ENCODE measurements around the gene CCDC88C.

CCDC88C gene

GRCh38 chr14:91309756-91310280 lies 107.8 kb downstream of the CCDC88C start:
- DNase-seq (ENCODE audit: low spot score), result no peak

GRCh38 chr14:91308337-91308736 lies 109.3 kb downstream of the CCDC88C start:
- no peak for DNase-seq (ENCODE audit: low spot score)

- no peak for DNase-seq (ENCODE audit: low spot score)
Measured at GRCh38 chr14:91307652-91308051, 110.0 kb downstream of the CCDC88C start.

GRCh38 chr14:91307046-91307445 lies 110.6 kb downstream of the CCDC88C start:
- DNase-seq (ENCODE audit: low spot score), result no peak

GRCh38 chr14:91306547-91306946 lies 111.1 kb downstream of the CCDC88C start:
- no peak for DNase-seq (ENCODE audit: low spot score)

GRCh38 chr14:91305650-91306431 lies 111.8 kb downstream of the CCDC88C start:
- DNase-seq (ENCODE audit: low spot score), result no peak

- no peak for DNase-seq (ENCODE audit: low spot score)
Measured at GRCh38 chr14:91303924-91304229, 113.7 kb downstream of the CCDC88C start.

- DNase-seq (ENCODE audit: low spot score), result peak; percentile 35
Measured at GRCh38 chr14:91303091-91303923, 114.3 kb downstream of the CCDC88C start.

- DNase-seq (ENCODE audit: low spot score), result no peak
Measured at GRCh38 chr14:91302391-91302790, 115.2 kb downstream of the CCDC88C start.

- DNase-seq (ENCODE audit: low spot score), result no peak
Measured at GRCh38 chr14:91300957-91301356, 116.7 kb downstream of the CCDC88C start.

GRCh38 chr14:91300283-91300895 lies 117.2 kb downstream of the CCDC88C start:
- DNase-seq (ENCODE audit: low spot score), result no peak

- DNase-seq (ENCODE audit: low spot score), result no peak
Measured at GRCh38 chr14:91299121-91300115, 118.2 kb downstream of the CCDC88C start.

GRCh38 chr14:91298576-91298975 lies 119.0 kb downstream of the CCDC88C start:
- DNase-seq (ENCODE audit: low spot score), result no peak

- DNase-seq (ENCODE audit: low spot score), result no peak
Measured at GRCh38 chr14:91297081-91297711, 120.4 kb downstream of the CCDC88C start.

- no peak for DNase-seq (ENCODE audit: low spot score)
Measured at GRCh38 chr14:91295851-91296796, 121.5 kb downstream of the CCDC88C start.

GRCh38 chr14:91295276-91295845 lies 122.3 kb downstream of the CCDC88C start:
- DNase-seq (ENCODE audit: low spot score), result no peak

- no peak for DNase-seq (ENCODE audit: low spot score)
Measured at GRCh38 chr14:91294153-91294552, 123.5 kb downstream of the CCDC88C start.

- no peak for DNase-seq (ENCODE audit: low spot score)
Measured at GRCh38 chr14:91293281-91293680, 124.3 kb downstream of the CCDC88C start.

GRCh38 chr14:91292491-91292890 lies 125.1 kb downstream of the CCDC88C start:
- DNase-seq (ENCODE audit: low spot score), result no peak
